OCI-LY7 (cell line): Measurements from ENCODE around the gene EPN1. TPM values are rescaled to one million over a fixed set of nuclear protein-coding genes. Genes with fewer than 3 reads are reported as not detected.

Source experiments
- BruUV-seq: library from RNA; stranded (reverse); fragments of 400-500 nt; replicated peaks from 2 replicates; lab custom pipeline; 2021; lab: Mats Ljungman, UMichigan
- CTCF ChIA-PET: fragments of 300-600 bp; sonication (Branson Sonifier 250); formaldehyde crosslinking; loops from one replicate; lab custom pipeline; 2022; ENCODE audit warnings: antibody characterized with exemption; ENCODE audit not compliant: unreplicated experiment; lab: Charles Lee
- POLR2A ChIA-PET: fragments of 300-600 bp; sonication (Branson Sonifier 250); formaldehyde crosslinking; loops from one replicate; lab custom pipeline; 2022; ENCODE audit warnings: antibody characterized with exemption; lab: Charles Lee
- DNase-seq: peaks from one replicate; pipeline ENCODE4 v3.0.0-alpha.2; 2015; ENCODE audit warnings: low spot score
- H2AFZ ChIP-seq: fragments of 200-600 bp; sonication (generic), shearing (Covaris generic); 2 replicates; pipeline ENCODE4 v1.6.1; 2014; ENCODE audit warnings: mild to moderate bottlenecking, antibody characterized with exemption, low read length, moderate library complexity
- H3K27ac ChIP-seq: fragments of 200-600 bp; sonication (generic); 2 replicates; pipeline ENCODE4 v1.5.1; 2014; ENCODE audit warnings: mixed run types, low read depth, mild to moderate bottlenecking, moderate library complexity, low read length, inconsistent platforms; ENCODE audit not compliant: poor library complexity, severe bottlenecking
- H3K36me3 ChIP-seq: fragments of 200-600 bp; sonication (generic); 2 replicates; pipeline ENCODE4 v1.6.1; 2014; ENCODE audit warnings: mild to moderate bottlenecking, antibody characterized with exemption, low read length, moderate library complexity, mixed read lengths; ENCODE audit not compliant: insufficient read depth
- H3K4me1 ChIP-seq: fragments of 200-600 bp; sonication (generic); 2 replicates; pipeline ENCODE4 v1.5.1; 2014; ENCODE audit warnings: mild to moderate bottlenecking, low read length; ENCODE audit not compliant: insufficient read depth, poor library complexity, severe bottlenecking
- H3K4me2 ChIP-seq: fragments of 200-600 bp; sonication (generic); 2 replicates; pipeline ENCODE4 v1.6.1; 2014; ENCODE audit warnings: mild to moderate bottlenecking, low read length
- H3K4me3 ChIP-seq: fragments of 200-600 bp; sonication (generic); 2 replicates; pipeline ENCODE4 v1.5.1; 2014; ENCODE audit warnings: mild to moderate bottlenecking, low read depth, low read length; ENCODE audit not compliant: poor library complexity, severe bottlenecking
- H3K79me2 ChIP-seq: fragments of 200-600 bp; sonication (generic); 2 replicates; pipeline ENCODE4 v1.6.1; 2016; ENCODE audit warnings: low read depth, mild to moderate bottlenecking, low read length, moderate library complexity, mixed read lengths; ENCODE audit not compliant: insufficient read depth
- H3K9me2 ChIP-seq: fragments of 200-600 bp; sonication (generic); 2 replicates; pipeline ENCODE4 v1.6.1; 2016; ENCODE audit warnings: mild to moderate bottlenecking, low read length, mixed read lengths; ENCODE audit not compliant: insufficient read depth
- H3K9me3 ChIP-seq: fragments of 200-600 bp; sonication (generic); 2 replicates; pipeline ENCODE4 v1.6.1; 2014; ENCODE audit warnings: mild to moderate bottlenecking, mixed run types, low read length, mixed read lengths
- H4K20me1 ChIP-seq: fragments of 200-600 bp; sonication (generic); 2 replicates; pipeline ENCODE4 v1.6.1; 2014; ENCODE audit warnings: mild to moderate bottlenecking, antibody characterized with exemption, low read length, moderate library complexity, mixed read lengths; ENCODE audit not compliant: insufficient read depth
- EZH2phosphoT487 ChIP-seq: fragments of 200-600 bp; sonication (generic); IDR thresholded peaks from 2 replicates; pipeline ENCODE4 v1.6.1; 2018; ENCODE audit warnings: low read depth, borderline replicate concordance, mild to moderate bottlenecking, mixed run types, antibody characterized with exemption, low read length, moderate library complexity, mixed read lengths
- intact Hi-C: fragments of 100-400 bp; cut with micrococcal nuclease; formaldehyde crosslinking; loops from one replicate; pipeline ENCODE4 v1.10.0; 2022; ENCODE audit not compliant: unreplicated experiment
- total RNA-seq, 2 experiments: library from RNA; depleted of rRNA in 1 of 2; stranded (reverse); fragments of >200 nt in 1 of 2; shearing (Covaris generic) in 1 of 2; gene quantifications; 2 replicates each; pipeline ENCODE4 v1.2.3, GENCODE V29; 2014 to 2022
- TF ChIP-seq, protein P1 (sequence below): fragments of 200-600 bp; sonication (generic); conservative IDR thresholded peaks from 2 replicates; pipeline ENCODE4 v1.5.1; 2014; ENCODE audit warnings: mild to moderate bottlenecking, antibody characterized with exemption, low read length, moderate library complexity, mixed read lengths

The EPN1 gene
- total RNA-seq, 2 experiments from 2014 or later = 40.5 to 120 TPM

DNA sequence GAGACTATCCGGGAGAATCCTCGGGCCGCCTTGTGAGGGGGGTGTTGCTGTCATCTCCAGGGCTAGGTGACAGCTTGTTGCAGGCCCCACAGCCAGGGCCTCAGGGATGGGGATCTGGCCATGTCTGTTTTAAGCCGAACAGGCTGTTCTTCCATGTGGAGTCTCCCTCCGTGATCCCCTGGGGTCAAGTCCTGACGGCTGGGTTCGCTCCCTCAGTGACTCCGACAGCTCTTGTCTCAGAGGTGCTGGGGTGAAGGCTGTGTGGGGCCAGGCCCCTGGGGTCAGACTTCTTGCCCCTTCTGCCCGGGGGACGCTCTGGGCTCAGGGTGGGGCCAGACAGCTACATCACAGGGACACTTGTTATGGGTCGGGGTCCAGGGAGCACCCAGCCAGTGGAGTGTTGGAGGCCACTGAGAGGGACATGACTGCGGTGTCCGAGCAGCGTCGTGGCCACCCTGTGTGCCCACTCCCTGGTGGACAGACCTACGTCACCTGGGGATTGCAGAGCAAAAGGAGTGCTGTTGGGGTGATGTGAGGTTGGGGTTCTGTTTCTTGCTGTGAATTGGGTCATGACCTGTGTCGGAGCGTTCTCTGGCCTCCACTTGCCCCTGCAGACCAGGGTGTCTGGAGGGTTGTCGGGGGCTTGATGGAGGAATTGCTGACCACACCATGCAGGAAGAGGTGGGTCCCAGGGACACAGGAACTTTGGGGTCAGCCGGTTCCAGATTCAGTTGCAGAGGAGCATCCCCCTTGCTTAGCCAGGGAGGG, 21.5 kb downstream of the EPN1 start:
- no peak overlapping the region for H2AFZ ChIP-seq
- intact Hi-C loops = no loop called here
- H3K9me2 ChIP-seq = no peaks in the 10 kb centered on the region
- no peaks in the 10 kb centered on the region for H3K4me1 ChIP-seq
- no peak for TF ChIP-seq EZH2phosphoT487
- TF ChIP-seq, protein P1, sequence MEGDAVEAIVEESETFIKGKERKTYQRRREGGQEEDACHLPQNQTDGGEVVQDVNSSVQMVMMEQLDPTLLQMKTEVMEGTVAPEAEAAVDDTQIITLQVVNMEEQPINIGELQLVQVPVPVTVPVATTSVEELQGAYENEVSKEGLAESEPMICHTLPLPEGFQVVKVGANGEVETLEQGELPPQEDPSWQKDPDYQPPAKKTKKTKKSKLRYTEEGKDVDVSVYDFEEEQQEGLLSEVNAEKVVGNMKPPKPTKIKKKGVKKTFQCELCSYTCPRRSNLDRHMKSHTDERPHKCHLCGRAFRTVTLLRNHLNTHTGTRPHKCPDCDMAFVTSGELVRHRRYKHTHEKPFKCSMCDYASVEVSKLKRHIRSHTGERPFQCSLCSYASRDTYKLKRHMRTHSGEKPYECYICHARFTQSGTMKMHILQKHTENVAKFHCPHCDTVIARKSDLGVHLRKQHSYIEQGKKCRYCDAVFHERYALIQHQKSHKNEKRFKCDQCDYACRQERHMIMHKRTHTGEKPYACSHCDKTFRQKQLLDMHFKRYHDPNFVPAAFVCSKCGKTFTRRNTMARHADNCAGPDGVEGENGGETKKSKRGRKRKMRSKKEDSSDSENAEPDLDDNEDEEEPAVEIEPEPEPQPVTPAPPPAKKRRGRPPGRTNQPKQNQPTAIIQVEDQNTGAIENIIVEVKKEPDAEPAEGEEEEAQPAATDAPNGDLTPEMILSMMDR = no peak
- no peak overlapping the region for H3K4me3 ChIP-seq
- no peak overlapping the region for H3K4me2 ChIP-seq
- peaks cover 92% of the 10 kb centered on the region for H3K36me3 ChIP-seq
- H3K27ac ChIP-seq = no peak overlapping the region
- no peaks in the 10 kb centered on the region for H4K20me1 ChIP-seq
- H3K79me2 ChIP-seq = no peaks in the 10 kb centered on the region
- BruUV-seq = no TSS peak
- H3K9me3 ChIP-seq = no peaks in the 10 kb centered on the region
- POLR2A ChIA-PET = no interaction called here
- no peak for DNase-seq
- CTCF ChIA-PET = no interaction called here

DNA sequence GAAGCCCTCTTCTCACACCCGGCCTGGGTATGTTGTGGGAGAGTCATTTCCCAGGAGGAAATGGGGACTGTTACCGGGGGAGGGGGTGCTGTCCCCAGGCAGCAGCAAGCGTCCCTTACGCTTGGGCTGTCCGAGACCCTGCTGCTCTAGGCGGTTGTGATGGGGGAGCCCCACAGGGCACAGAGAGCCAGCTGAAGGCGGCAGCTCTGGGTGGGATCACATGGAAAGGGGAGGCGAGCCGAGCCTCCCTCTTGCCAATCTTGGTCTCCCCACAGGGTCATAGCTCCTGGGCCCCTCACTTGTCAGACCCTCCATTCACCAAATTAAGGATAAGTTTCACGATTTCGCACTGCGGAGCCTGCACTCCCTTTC, 22.0 kb downstream of the EPN1 start:
- H3K27ac ChIP-seq = no peak overlapping the region
- intact Hi-C loops = no loop called here
- ChIA-PET POLR2A (no interaction called here), CTCF (no interaction called here)
- no peak for DNase-seq
- no peaks in the 10 kb centered on the region for H3K9me2 ChIP-seq
- no peaks in the 10 kb centered on the region for H3K79me2 ChIP-seq
- no peak overlapping the region for H3K4me3 ChIP-seq
- BruUV-seq = no TSS peak
- no peak overlapping the region for H3K4me2 ChIP-seq
- TF ChIP-seq, protein P1 = no peak
- TF ChIP-seq EZH2phosphoT487 = no peak
- no peaks in the 10 kb centered on the region for H3K9me3 ChIP-seq
- no peaks in the 10 kb centered on the region for H4K20me1 ChIP-seq
- H3K36me3 ChIP-seq = peaks cover 89% of the 10 kb centered on the region
- H3K4me1 ChIP-seq = no peaks in the 10 kb centered on the region
- H2AFZ ChIP-seq = no peak overlapping the region

DNA sequence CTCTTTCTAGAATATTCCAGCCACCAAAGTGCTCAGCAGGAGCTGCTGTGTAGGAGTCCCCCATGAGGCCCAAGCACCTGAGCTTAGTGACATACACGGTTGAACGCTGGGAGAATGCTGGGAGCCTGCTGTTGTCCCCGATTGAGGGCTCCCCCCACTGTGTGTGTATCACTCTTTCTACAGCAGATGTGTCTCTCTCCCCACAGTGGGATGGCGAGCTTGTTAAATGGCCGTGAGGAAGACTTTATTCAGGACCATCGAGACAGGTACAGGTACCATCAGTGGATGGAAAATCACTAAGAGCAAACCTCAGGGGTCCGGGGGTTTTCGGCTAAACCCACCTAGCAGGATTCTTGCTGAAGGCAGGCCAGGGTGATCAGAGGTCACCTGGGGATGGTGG, 22.7 kb downstream of the EPN1 start:
- Histone ChIP-seq H3K36me3 (peaks cover 87% of the 10 kb centered on the region), H4K20me1 (no peaks in the 10 kb centered on the region), H3K79me2 (no peaks in the 10 kb centered on the region), H3K9me2 (no peaks in the 10 kb centered on the region), H2AFZ (no peak overlapping the region), H3K4me2 (no peak overlapping the region), H3K27ac (no peak overlapping the region), H3K9me3 (no peaks in the 10 kb centered on the region), H3K4me3 (no peak overlapping the region), H3K4me1 (no peaks in the 10 kb centered on the region)
- ChIA-PET POLR2A (no interaction called here), CTCF (interaction anchor here (0.5 kb wide), 1 partner anchor 10 kb away, joined by 4 read pairs; no protein-coding TSS in a partner anchor)
- TF ChIP-seq EZH2phosphoT487 = no peak
- TF ChIP-seq, protein P1 = no peak
- no peak for DNase-seq
- intact Hi-C loops = no loop called here
- BruUV-seq = no TSS peak
